ENCODE measurements around the gene MINK1.
"Not testable (repeated sequence)": the region's sequence is repeated elsewhere in the genome, so short reads cannot be mapped to it uniquely, and the experiment has no call there.

Gene MINK1

DNA sequence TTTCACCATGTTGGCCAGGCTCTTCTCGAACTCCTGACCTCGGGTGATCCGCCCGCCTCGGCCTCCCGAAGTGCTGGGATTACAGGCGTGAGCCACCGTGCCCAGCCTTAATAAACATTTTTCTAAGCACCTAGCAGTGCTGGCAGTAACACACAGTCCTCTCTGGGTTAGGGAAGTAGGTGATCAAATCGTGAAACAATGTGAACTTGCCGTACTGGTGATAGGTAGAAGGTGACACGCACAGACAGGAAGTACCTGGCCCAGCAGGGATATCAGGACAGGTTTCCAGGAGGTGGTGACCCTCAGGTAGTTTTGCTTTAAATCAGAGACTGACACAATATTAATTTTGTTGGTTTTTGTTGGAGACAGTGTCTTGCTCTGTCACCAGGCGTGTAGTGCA, 21.7 kb upstream of the MINK1 start:
- no peak for DNase-seq (ENCODE audit: low read depth)

DNA sequence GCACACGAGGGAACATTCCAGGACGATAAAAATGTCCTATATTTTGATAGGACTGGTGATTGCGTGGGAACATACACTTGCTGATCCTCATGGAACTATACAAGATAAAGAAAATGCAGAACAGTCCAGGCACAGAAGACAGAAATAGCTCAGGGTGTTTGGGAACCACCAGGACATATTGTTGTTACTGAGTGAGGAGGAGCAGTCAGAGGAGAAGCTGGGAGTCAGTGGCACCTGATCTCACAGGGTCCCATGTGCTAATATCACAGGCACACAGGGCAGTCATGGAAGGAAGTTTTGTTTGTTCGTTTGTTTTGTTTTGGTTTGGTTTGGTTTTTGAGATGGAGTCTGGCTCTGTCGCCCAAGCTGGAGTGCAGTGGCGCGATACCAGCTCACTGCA, 20.4 kb upstream of the MINK1 start:
- no peak for DNase-seq (ENCODE audit: low read depth)

DNA sequence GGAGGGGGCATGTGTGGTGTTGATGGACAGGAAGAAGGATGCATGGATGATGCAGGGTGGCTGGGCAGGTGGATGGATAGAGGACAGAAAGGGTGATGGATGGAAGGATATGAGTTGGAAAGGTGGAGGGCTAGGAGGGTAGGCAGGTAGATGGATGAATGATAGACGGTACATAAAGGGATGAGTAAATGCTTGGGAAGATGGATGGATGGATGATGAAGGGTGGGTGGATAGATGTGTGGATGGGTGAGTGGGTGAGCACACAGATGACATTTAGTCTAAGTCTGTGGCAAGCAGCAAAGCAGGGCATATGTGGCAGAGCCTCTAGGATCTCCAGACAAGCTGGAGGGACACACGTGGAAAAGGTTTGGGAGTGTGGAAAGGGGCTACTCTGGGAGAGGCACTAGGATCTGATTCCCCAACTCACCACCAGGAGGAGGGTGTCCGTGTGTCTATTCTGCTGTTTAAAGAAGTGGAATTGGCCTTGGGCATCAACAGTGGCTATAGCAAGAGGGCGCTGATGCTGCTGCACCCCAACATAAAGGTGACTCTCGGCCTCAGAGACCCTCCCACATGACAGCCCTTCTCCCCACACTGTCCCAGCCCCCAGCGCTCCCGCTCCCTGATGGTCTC, 18.0 kb upstream of the MINK1 start:
- DNase-seq (ENCODE audit: low read depth) = no peak

- DNase-seq (ENCODE audit: low read depth) = no peak
Observed at GRCh38 chr17:4816826-4817225, 16.3 kb upstream of the MINK1 start.

DNA sequence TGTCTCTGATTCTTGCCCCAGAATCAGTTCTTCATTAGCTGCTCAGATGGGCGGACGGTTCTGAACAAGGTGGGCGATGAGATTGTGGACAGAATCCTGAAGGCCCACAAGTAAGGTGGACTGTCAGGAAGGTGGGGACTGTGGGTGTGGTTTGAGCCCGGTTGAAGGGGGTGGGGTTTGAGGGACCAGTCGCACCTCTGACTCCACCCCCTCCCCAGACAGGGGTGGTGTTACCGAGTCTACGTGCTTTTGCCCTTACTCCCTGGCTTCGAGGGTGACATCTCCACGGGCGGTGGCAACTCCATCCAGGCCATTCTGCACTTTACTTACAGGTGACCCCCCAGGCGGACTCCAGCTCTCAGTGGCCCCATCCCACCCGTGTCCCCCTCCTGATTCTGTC, 14.9 kb upstream of the MINK1 start:
- no peak for DNase-seq (ENCODE audit: low read depth)

- DNase-seq (ENCODE audit: low read depth) = no peak
Observed at GRCh38 chr17:4822835-4823234, 10.3 kb upstream of the MINK1 start.

DNA sequence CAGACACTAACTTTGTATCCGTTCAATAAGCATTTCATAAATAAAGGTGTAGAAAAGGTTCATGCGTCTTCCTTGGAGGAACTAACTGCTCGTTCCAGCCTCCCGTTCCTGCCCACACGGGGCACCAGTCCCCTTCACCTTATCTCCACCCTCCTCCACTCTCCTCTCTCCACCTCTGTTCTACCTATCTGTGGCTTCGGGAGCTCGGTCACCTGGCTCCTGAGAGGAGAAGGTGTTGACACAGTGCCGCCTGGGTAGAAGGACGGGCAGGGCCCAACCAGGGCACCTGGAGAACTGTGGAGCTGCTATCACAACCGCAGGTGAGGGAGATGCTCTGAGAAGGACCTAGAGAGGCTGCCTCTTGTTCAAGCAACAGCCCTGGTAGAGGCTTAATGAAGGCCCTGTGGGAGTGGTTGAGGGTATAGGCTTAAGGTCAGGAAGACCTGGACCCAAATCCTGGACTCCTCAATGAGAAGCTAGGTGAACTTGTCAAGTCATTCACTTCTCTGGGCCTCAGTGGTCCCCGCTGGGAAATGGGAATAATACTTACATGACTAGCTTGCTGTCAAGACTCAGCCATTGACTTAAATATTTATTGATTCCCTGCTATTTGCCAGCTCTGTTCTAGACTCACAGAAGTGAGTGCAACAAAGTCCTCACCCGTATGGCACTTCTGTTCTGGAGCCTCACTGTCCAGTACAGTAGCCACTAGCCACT, 9.6 kb upstream of the MINK1 start:
- no peak for DNase-seq (ENCODE audit: low read depth)

DNA sequence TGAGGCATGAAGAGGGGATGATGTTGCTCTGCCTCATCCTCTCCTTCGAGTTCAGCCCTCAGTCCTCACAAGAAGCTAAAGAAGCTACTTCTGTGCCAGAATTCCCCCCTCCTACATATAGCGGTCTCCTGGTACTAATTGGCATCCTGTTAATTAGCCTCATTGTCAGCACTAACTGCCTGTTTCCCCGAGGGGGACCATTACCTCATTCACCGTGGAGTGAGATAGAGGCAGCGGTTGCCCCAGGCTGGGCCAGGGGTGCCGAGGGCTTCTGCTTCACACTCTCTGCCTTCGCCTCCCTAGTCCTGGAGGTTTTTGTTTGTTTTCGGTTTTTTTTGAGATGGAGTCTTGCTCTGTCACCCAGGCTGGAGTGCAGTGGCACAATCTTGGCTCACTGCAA, 5.7 kb upstream of the MINK1 start:
- no peak for DNase-seq (ENCODE audit: low read depth)

DNA sequence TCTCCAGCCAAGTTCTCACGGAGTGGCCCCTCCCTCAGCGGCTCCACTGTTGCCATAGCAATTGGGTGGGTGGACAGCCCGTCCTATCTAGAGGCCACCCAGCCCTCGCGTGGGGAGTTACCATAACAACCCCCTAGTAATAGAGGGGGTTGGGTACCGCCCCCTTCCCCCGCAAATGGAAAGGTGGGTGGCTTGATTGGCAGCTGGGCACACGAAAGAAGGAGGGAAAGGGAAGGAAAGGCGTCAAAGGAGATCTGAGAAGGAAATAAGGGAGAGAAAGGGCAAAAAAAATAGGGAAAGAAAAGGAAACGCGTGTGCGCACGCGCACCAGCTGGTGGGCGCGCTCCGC, 337 bp upstream of the MINK1 start:
- DNase-seq (ENCODE audit: low read depth) = not testable (repeated sequence)

DNA sequence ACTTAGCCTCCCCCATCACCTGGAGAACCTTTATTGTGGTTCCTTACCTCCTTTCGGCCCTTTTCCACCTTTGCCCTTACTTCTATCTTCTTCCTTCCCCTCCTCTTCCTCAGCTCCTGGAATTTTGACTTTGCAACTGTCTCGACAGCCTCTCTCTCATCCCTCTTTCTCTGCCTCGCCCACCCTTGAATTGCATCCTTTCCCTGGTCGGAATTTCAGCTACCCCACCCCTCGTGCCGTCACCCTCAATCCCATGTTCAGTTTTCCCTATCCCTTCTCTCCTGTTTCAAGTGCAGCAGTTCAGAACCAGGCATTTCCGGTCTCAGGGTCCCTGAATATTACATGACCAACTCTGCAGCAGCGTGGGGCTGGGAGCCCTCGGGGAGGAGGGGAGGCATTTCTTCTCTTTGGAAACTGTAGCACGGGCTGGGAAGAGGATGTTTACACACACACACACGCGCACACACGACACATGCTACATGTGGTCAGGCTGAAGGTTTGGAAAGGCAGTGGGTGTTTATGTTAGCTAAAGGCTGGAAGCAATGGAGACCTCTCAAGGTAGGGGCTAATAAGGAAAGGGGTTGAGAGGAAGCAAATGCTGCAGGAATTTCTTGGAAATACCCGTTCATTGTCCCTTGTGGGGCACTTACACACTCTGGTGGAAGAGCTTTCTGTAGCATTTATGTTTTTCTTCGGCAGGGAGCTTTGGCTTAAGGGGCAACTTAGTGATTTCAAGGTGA, 971 bp downstream of the MINK1 start:
- peak; percentile 44 for DNase-seq (ENCODE audit: low read depth)

DNA sequence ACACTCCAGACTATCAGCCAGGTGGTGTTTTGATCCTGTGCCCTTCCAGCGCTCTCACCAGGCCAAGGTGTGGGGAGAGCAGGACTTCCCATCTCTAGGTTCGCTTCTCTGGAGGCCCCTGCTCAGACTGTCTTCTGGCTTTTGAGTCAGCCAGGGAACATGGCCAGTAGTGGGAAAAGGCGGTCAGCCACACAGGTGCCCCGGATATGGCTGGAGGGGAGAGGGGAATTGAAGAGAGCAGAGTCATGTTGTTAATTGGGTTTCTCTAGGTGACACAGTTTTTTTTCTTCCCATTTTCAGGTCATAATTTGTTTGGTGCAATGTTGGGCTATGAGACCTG, 1.5 kb downstream of the MINK1 start:
- no peak for DNase-seq (ENCODE audit: low read depth)

GRCh38 chr17:4836221-4836620, 3.1 kb downstream of the MINK1 start:
- no peak for DNase-seq (ENCODE audit: low read depth)

- no peak for DNase-seq (ENCODE audit: low read depth)
Observed at GRCh38 chr17:4837471-4838308, 4.5 kb downstream of the MINK1 start.

- no peak for DNase-seq (ENCODE audit: low read depth)
Observed at GRCh38 chr17:4838309-4838785, 5.2 kb downstream of the MINK1 start.

DNA sequence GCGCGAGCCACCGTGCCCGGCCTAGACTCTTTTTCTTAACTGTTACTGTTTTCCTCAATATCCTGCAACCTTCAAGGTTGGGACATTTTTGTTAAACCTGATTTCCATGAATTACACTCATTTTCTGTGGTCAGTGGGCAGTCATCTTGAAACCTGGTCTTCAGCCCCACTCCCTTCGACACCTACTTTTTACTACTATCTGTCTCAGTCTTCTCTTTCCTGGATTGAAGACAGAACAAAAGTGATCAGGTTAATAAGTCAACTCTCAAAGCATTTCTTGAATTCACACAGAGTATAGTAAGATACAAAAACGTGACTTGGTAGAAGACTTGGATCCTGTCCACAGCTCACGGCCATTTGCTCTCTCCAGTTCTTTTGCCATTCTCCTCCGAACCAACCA, 6.1 kb downstream of the MINK1 start:
- DNase-seq (ENCODE audit: low read depth) = no peak

DNA sequence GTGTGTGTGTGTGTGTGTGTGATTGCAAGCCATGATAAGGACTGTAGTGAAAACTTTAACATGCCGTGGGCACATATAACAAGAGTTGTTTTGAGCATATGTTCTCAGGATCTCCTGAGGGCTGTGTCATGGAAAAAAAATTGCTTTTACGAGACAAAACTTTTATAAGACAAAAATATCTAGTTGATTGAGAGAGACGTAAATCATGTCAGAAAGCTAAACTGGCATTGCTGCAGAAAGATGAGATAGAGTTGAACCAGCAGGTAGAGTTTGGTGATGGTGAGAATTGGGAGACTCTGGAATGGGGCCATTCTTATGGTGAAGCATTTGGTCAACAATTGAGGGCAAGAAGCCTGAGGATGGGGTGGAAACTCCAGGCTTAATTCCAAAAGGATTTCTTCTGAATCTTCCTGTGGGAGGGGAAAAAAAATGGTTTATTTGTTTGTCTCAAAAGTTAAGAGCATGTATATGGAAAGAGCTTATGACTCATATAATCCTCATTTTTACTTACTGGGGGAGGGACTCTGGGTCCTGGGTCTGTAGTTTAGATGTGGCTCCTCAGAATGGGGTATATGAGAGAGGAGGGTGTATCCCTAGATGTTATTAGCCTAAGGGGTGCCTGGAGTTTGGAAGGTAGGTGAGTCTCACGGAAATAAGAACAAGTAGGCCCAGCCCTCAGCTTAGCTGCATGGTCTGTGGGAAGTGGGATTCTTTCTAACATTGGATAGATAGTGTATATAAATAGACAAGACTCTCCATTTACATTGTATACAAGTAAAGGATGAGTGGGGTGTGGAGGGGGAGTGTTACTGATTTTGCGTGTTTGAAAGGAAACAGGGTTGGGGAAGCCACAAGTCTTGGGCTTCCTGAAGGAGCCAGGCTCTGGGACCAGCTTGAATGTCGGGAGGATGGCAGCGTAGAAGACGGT, 7.1 kb downstream of the MINK1 start:
- DNase-seq (ENCODE audit: low read depth) = peak; percentile 31

DNA sequence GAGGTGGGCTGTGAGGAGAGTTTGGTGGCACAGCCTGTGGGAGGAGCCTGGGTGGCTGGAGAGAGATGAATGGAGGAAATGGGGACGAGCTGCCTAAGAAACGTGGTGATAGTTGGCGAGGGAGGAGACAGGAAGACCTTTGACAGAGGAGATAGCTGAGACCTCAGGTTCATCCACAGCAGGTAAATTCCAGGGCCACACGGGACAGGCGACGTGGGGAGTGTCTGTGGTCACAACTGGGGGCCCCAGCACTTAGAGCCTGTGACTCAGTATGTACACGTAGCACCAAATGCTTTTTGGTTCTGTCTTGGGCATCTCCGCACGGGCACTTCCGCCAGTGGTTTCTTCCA, 7.7 kb downstream of the MINK1 start:
- DNase-seq (ENCODE audit: low read depth) = no peak

DNA sequence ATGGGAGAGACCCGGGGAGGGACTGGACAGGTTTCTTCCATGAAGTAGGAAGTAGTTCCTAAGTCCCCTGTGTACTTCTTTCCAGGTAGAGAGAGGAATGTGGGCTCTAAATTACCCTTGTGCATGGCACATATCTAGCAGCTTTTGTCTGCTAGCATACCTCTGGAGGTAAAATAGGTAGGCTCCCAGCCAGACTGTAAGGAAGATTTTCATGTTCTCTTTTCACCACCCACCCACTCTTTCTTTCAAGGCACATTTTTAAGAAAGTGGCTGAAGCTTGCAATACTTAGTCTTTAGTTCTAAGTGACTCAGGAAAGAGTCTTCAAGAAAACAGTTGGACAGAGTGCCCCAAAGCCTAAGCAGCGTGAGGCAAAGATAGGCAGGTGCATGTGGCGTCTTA, 9.2 kb downstream of the MINK1 start:
- no peak for DNase-seq (ENCODE audit: low read depth)

DNA sequence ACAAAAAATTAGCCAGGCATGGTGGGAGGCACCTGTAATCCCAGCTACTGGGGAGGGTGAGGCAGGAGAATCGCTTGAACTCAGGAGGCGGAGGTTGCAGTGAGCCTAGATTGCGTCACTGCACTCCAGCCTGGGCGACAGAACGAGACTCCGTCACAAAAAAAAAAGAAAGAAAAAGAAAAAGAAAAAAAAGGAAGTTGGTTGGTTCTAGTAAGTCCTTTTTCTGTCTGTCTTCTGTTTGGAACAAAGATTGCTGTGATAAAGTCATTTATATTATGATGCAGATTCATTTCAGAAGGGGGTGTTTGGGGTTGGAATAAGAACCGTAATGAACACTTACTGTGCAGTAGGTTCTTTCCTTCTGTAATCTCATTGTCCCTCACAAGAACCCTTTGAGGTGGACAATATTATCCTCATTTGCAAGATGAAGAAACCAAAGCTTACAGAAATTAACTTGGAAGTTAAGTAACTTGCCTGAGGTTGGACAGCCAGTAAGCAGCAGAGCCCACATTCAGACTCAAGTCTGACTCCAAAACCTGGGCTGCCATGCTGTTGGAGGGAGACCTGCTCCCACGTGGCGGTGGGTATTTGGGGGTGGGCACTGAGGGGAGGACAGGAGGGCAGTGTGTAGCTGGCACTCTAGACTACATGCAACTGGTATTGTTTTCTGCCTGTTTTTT, 10.3 kb downstream of the MINK1 start:
- DNase-seq (ENCODE audit: low read depth) = no peak

DNA sequence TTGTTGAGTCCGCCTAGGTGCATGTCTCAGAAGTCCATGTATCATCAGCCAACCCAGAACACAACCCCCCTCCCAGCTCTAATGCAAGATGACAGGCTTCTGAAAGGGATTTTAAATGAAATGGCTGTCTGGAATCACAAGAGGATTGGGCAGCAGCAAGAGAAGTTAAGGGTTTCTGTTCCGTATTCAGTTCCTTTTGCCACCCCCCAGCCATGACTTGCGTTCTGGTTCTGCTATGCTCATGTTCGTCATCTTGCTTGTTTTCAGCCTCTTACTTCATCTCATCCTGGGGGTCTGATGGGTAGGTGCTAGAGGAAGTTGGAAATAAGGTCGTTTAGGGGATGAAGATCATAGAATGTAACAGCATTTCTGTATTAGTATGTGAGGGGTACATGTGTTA, 12.0 kb downstream of the MINK1 start:
- no peak for DNase-seq (ENCODE audit: low read depth)

All from amniotic epithelial cell (primary cell).